ENCODE measurements around the gene LRP4.

Gene LRP4

GRCh38 chr11:46888636-46889035, 29.7 kb downstream of the LRP4 start:
- TF ChIP-seq RARB (CRISPR knock-in tag; IDR thresholded peaks at IDR 0.05) = no peak
- TF ChIP-seq, protein P1, sequence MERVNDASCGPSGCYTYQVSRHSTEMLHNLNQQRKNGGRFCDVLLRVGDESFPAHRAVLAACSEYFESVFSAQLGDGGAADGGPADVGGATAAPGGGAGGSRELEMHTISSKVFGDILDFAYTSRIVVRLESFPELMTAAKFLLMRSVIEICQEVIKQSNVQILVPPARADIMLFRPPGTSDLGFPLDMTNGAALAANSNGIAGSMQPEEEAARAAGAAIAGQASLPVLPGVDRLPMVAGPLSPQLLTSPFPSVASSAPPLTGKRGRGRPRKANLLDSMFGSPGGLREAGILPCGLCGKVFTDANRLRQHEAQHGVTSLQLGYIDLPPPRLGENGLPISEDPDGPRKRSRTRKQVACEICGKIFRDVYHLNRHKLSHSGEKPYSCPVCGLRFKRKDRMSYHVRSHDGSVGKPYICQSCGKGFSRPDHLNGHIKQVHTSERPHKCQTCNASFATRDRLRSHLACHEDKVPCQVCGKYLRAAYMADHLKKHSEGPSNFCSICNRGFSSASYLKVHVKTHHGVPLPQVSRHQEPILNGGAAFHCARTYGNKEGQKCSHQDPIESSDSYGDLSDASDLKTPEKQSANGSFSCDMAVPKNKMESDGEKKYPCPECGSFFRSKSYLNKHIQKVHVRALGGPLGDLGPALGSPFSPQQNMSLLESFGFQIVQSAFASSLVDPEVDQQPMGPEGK (CRISPR knock-in tag; IDR thresholded peaks at IDR 0.05; ENCODE audit: borderline replicate concordance) = no peak
- no peak for TF ChIP-seq TOX (CRISPR knock-in tag; IDR thresholded peaks at IDR 0.05; ENCODE audit: borderline replicate concordance)
- TF ChIP-seq CSRNP3 (CRISPR knock-in tag; IDR thresholded peaks at IDR 0.05) = no peak
- TF ChIP-seq PPARA (CRISPR knock-in tag; IDR thresholded peaks at IDR 0.05; ENCODE audit: borderline replicate concordance) = no peak
- no peak for TF ChIP-seq GLIS3 (CRISPR knock-in tag; IDR thresholded peaks at IDR 0.05)
- TF ChIP-seq ZNF565 (CRISPR knock-in tag; conservative IDR thresholded peaks at IDR 0.05; ENCODE audit: low read depth) = no peak
- no peak for TF ChIP-seq OSR1 (CRISPR knock-in tag; IDR thresholded peaks at IDR 0.05)
- TF ChIP-seq, protein P2, sequence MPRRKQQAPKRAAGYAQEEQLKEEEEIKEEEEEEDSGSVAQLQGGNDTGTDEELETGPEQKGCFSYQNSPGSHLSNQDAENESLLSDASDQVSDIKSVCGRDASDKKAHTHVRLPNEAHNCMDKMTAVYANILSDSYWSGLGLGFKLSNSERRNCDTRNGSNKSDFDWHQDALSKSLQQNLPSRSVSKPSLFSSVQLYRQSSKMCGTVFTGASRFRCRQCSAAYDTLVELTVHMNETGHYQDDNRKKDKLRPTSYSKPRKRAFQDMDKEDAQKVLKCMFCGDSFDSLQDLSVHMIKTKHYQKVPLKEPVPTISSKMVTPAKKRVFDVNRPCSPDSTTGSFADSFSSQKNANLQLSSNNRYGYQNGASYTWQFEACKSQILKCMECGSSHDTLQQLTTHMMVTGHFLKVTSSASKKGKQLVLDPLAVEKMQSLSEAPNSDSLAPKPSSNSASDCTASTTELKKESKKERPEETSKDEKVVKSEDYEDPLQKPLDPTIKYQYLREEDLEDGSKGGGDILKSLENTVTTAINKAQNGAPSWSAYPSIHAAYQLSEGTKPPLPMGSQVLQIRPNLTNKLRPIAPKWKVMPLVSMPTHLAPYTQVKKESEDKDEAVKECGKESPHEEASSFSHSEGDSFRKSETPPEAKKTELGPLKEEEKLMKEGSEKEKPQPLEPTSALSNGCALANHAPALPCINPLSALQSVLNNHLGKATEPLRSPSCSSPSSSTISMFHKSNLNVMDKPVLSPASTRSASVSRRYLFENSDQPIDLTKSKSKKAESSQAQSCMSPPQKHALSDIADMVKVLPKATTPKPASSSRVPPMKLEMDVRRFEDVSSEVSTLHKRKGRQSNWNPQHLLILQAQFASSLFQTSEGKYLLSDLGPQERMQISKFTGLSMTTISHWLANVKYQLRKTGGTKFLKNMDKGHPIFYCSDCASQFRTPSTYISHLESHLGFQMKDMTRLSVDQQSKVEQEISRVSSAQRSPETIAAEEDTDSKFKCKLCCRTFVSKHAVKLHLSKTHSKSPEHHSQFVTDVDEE (CRISPR knock-in tag; IDR thresholded peaks at IDR 0.05) = no peak
- no peak for TF ChIP-seq ISL1 (CRISPR knock-in tag; IDR thresholded peaks at IDR 0.05)
- ATAC-seq = no peak

GRCh38 chr11:46886211-46886610, 32.1 kb downstream of the LRP4 start:
- TF ChIP-seq CSDC2 (CRISPR knock-in tag; IDR thresholded peaks at IDR 0.05) (no peak), ESRRG (CRISPR knock-in tag; IDR thresholded peaks at IDR 0.05) (no peak), TOX (CRISPR knock-in tag; IDR thresholded peaks at IDR 0.05; ENCODE audit: borderline replicate concordance) (no peak), GLIS3 (CRISPR knock-in tag; IDR thresholded peaks at IDR 0.05) (no peak), CREB5 (CRISPR knock-in tag; IDR thresholded peaks at IDR 0.05; ENCODE audit: low read depth) (no peak), BACH2 (CRISPR knock-in tag; IDR thresholded peaks at IDR 0.05; ENCODE audit: borderline replicate concordance) (no peak), ZFP3 (CRISPR knock-in tag; IDR thresholded peaks at IDR 0.05) (no peak), TCF4 (CRISPR knock-in tag; IDR thresholded peaks at IDR 0.05; ENCODE audit: borderline replicate concordance) (no peak), SNAI2 (CRISPR knock-in tag; IDR thresholded peaks at IDR 0.05) (no peak), ZNF70 (CRISPR knock-in tag; IDR thresholded peaks at IDR 0.05) (no peak)
- TF ChIP-seq, protein P1 (CRISPR knock-in tag; IDR thresholded peaks at IDR 0.05; ENCODE audit: borderline replicate concordance) = no peak
- no peak for ATAC-seq

DNA sequence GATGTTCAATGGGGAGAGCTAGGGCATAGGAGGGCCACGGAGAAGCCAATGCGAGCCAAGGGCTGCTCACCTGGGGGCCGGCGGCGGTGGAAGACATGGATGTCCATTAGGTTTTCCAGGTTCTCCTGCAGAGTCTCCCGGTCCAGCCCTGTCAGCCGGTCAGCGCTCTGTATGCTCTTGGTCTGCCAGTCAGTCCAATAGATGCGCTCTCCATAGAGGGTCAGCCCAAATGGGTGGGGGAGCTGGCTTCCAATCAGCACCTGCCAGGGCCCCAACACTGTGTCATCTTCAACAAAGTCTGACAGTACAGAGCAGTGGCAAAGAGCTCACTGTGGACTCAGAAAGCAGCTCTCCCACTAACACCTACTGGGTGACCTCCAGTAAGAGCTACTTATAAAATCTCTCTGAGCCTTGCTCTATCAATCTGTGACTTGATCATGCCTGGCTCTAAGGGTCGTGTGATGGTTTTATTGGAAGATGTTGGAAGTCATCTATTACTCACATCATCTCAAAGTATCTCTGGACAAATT, 39.2 kb downstream of the LRP4 start:
- TF ChIP-seq ZC3H10 (CRISPR knock-in tag; IDR thresholded peaks at IDR 0.05) (no peak), SNAI2 (CRISPR knock-in tag; IDR thresholded peaks at IDR 0.05) (no peak), ZNF70 (CRISPR knock-in tag; IDR thresholded peaks at IDR 0.05) (no peak)
- ATAC-seq = no peak

- no peak for ATAC-seq
- TF ChIP-seq ARNTL (CRISPR knock-in tag; IDR thresholded peaks at IDR 0.05; ENCODE audit: borderline replicate concordance, low read depth) (no peak), ZFP3 (CRISPR knock-in tag; IDR thresholded peaks at IDR 0.05) (no peak), ZC3H10 (CRISPR knock-in tag; IDR thresholded peaks at IDR 0.05) (no peak), TOX (CRISPR knock-in tag; IDR thresholded peaks at IDR 0.05; ENCODE audit: borderline replicate concordance) (no peak), ZNF565 (CRISPR knock-in tag; conservative IDR thresholded peaks at IDR 0.05; ENCODE audit: low read depth) (no peak), ESRRG (CRISPR knock-in tag; IDR thresholded peaks at IDR 0.05) (no peak), BACH2 (CRISPR knock-in tag; IDR thresholded peaks at IDR 0.05; ENCODE audit: borderline replicate concordance) (no peak), RARB (CRISPR knock-in tag; IDR thresholded peaks at IDR 0.05) (no peak), ZNF8 (CRISPR knock-in tag; IDR thresholded peaks at IDR 0.05) (no peak), SNAI2 (CRISPR knock-in tag; IDR thresholded peaks at IDR 0.05) (no peak), CSDC2 (CRISPR knock-in tag; IDR thresholded peaks at IDR 0.05) (no peak)
- TF ChIP-seq, protein P2 (CRISPR knock-in tag; IDR thresholded peaks at IDR 0.05) = no peak
Measured at GRCh38 chr11:46877580-46877979, 40.8 kb downstream of the LRP4 start.
